OCI-LY1 (cell line): ENCODE results near the gene ZNF518B.

Experiments
- CTCF ChIP-seq: fragments of 200-600 bp; sonication (generic), shearing (Covaris generic); IDR thresholded peaks from 2 replicates; pipeline ENCODE4 v1.5.1; 2017; ENCODE audit warnings: mild to moderate bottlenecking, antibody characterized with exemption, low read length, moderate library complexity, mixed read lengths
- EZH2 ChIP-seq: fragments of 200-600 bp; sonication (generic), shearing (Covaris generic); IDR thresholded peaks from 2 replicates; pipeline ENCODE4 v1.8.0; 2017; ENCODE audit warnings: borderline replicate concordance, mixed run types, mild to moderate bottlenecking, antibody characterized with exemption, low read length, moderate library complexity, mixed read lengths

- no peak for TF ChIP-seq CTCF
- no peak for TF ChIP-seq EZH2
Observed at GRCh38 chr4:10478621-10479020, 21.4 kb upstream of the ZNF518B start.
